DMS53 treated with DMSO at 0.1 percent for 48 hours (cell line): ENCODE results near the gene KIAA0930.
"Not testable (repeated sequence)": the region's sequence is repeated elsewhere in the genome, so short reads cannot be mapped to it uniquely, and the experiment has no call there.

Source experiments
- DNase-seq: peaks from one replicate; lab custom pipeline; 2025; ENCODE audit not compliant: unreplicated experiment; lab: John Stamatoyannopoulos, UW

Gene KIAA0930

GRCh38 chr22:45263463-45264269 is 23.0 kb upstream of the KIAA0930 start:
- peak; percentile 73 for DNase-seq

GRCh38 chr22:45262931-45263462 is 22.3 kb upstream of the KIAA0930 start:
- no peak for DNase-seq

- no peak for DNase-seq
Observed at GRCh38 chr22:45262195-45262930, 21.7 kb upstream of the KIAA0930 start.

GRCh38 chr22:45261407-45262088 is 20.9 kb upstream of the KIAA0930 start:
- peak; percentile 53 for DNase-seq

GRCh38 chr22:45260395-45260759 is 19.7 kb upstream of the KIAA0930 start:
- not testable (repeated sequence) for DNase-seq

GRCh38 chr22:45259754-45260394 is 19.2 kb upstream of the KIAA0930 start:
- no peak for DNase-seq

- not testable (repeated sequence) for DNase-seq
Observed at GRCh38 chr22:45257941-45258340, 17.2 kb upstream of the KIAA0930 start.

- no peak for DNase-seq
Observed at GRCh38 chr22:45254789-45255278, 14.1 kb upstream of the KIAA0930 start.

- no peak for DNase-seq
Observed at GRCh38 chr22:45254388-45254787, 13.7 kb upstream of the KIAA0930 start.

- DNase-seq = no peak
Observed at GRCh38 chr22:45253039-45253641, 12.4 kb upstream of the KIAA0930 start.

- DNase-seq = no peak
Observed at GRCh38 chr22:45251825-45252224, 11.1 kb upstream of the KIAA0930 start.

GRCh38 chr22:45248832-45249561 is 8.3 kb upstream of the KIAA0930 start:
- DNase-seq = no peak

GRCh38 chr22:45246060-45246985 is 5.6 kb upstream of the KIAA0930 start:
- DNase-seq = peak; percentile 91

GRCh38 chr22:45244916-45245315 is 4.2 kb upstream of the KIAA0930 start:
- no peak for DNase-seq

GRCh38 chr22:45242778-45243191 is 2.1 kb upstream of the KIAA0930 start:
- DNase-seq = peak; percentile 65

GRCh38 chr22:45240104-45240809 is 437 bp downstream of the KIAA0930 start:
- no peak for DNase-seq

- DNase-seq = no peak
Observed at GRCh38 chr22:45239681-45240051, 1.0 kb downstream of the KIAA0930 start.
